NCI-H1694 (cell line): ENCODE measurements around the gene CPED1.
A peak's percentile ranks its signal among the peaks of the same experiment; 100 is the strongest.
"Not testable (repeated sequence)": the region's sequence is repeated elsewhere in the genome, so short reads cannot be mapped to it uniquely, and the experiment has no call there.

Experiments used
- DNase-seq: peaks from one replicate; lab custom pipeline; 2025; lab: John Stamatoyannopoulos, UW

CPED1 gene

GRCh38 chr7:121071662-121072061 is 83.2 kb downstream of the CPED1 start:
- DNase-seq = no peak

GRCh38 chr7:121072826-121073225 is 84.3 kb downstream of the CPED1 start:
- no peak for DNase-seq

- no peak for DNase-seq
Measured at GRCh38 chr7:121073463-121074099, 85.1 kb downstream of the CPED1 start.

GRCh38 chr7:121075424-121075841 is 86.9 kb downstream of the CPED1 start:
- DNase-seq = not testable (repeated sequence)

GRCh38 chr7:121075952-121076349 is 87.4 kb downstream of the CPED1 start:
- DNase-seq = no peak

- no peak for DNase-seq
Measured at GRCh38 chr7:121076350-121077164, 88.0 kb downstream of the CPED1 start.

- DNase-seq = no peak
Measured at GRCh38 chr7:121077165-121077630, 88.7 kb downstream of the CPED1 start.

- no peak for DNase-seq
Measured at GRCh38 chr7:121078701-121079227, 90.3 kb downstream of the CPED1 start.

GRCh38 chr7:121079425-121080169 is 91.1 kb downstream of the CPED1 start:
- no peak for DNase-seq

- no peak for DNase-seq
Measured at GRCh38 chr7:121080257-121080912, 91.9 kb downstream of the CPED1 start.

- no peak for DNase-seq
Measured at GRCh38 chr7:121080913-121081326, 92.4 kb downstream of the CPED1 start.

GRCh38 chr7:121081327-121081936 is 92.9 kb downstream of the CPED1 start:
- DNase-seq = peak; percentile 87

- no peak for DNase-seq
Measured at GRCh38 chr7:121082400-121083101, 94.0 kb downstream of the CPED1 start.

- DNase-seq = no peak
Measured at GRCh38 chr7:121083138-121083789, 94.8 kb downstream of the CPED1 start.

GRCh38 chr7:121083790-121084251 is 95.3 kb downstream of the CPED1 start:
- no peak for DNase-seq

- no peak for DNase-seq
Measured at GRCh38 chr7:121084256-121084655, 95.7 kb downstream of the CPED1 start.

- DNase-seq = no peak
Measured at GRCh38 chr7:121084748-121085336, 96.3 kb downstream of the CPED1 start.

- DNase-seq = no peak
Measured at GRCh38 chr7:121085922-121086321, 97.4 kb downstream of the CPED1 start.

GRCh38 chr7:121088870-121089269 is 100.4 kb downstream of the CPED1 start:
- no peak for DNase-seq

GRCh38 chr7:121094829-121095228 is 106.3 kb downstream of the CPED1 start:
- no peak for DNase-seq
